GM12878 (cell line): ENCODE measurements around the gene NOD2. TPM values are rescaled to one million over a fixed set of nuclear protein-coding genes. Genes with fewer than 3 reads are reported as not detected.

ENCODE experiments used
- ATAC-seq: fragments of 200-7000 bp; cut with Tn5 transposase; 3 replicates; pipeline ENCODE4 v1.9.1; 2020; ENCODE audit warnings: mild to moderate bottlenecking, moderate library complexity
- BruUV-seq: library from RNA; stranded (reverse); fragments of 400-500 nt; replicated peaks from 2 replicates; lab custom pipeline; 2021; lab: Mats Ljungman, UMichigan
- CTCF ChIA-PET: fragments of 300-600 bp; sonication (Branson Sonifier 250); formaldehyde crosslinking; extraction: SDS; loops from one replicate; lab custom pipeline; 2021; ENCODE audit warnings: inconsistent platforms; lab: Yijun Ruan, JAX
- POLR2A ChIA-PET: fragments of 350-600 bp; formaldehyde crosslinking; extraction: SDS; loops from one replicate; lab custom pipeline; 2021; ENCODE audit warnings: inconsistent platforms; lab: Charles Lee
- RAD21 ChIA-PET: fragments of 300-600 bp; sonication (Branson Sonifier 250); formaldehyde crosslinking; loops from one replicate; lab custom pipeline; 2023; ENCODE audit warnings: antibody characterized with exemption; ENCODE audit not compliant: unreplicated experiment; lab: Charles Lee
- SMC1A ChIA-PET: fragments of 300-600 bp; sonication (Branson Sonifier 250); formaldehyde crosslinking; loops from one replicate; lab custom pipeline; 2023; ENCODE audit not compliant: unreplicated experiment, uncharacterized antibody; lab: Charles Lee
- DNase-seq: peaks from one replicate; pipeline ENCODE4 v3.0.0-alpha.2; 2011; ENCODE audit warnings: low read depth, low spot score
- FAIRE-seq: peaks from 3 replicates; lab custom pipeline; 2011; peaks lifted over from hg19 to GRCh38; lab: Jason Lieb, UNC
- H2AFZ ChIP-seq: 2 replicates; pipeline ENCODE4 v1.6.0; 2011; ENCODE audit warnings: low read depth, low read length, control low read depth; ENCODE audit not compliant: control insufficient read depth
- H3K27ac ChIP-seq: 2 replicates; pipeline ENCODE4 v1.5.1; 2011; ENCODE audit warnings: control low read depth; ENCODE audit not compliant: control insufficient read depth, insufficient read depth
- H3K27me3 ChIP-seq, 2 experiments: replicated peaks in 1 of 2; 2 replicates each; pipeline versions ENCODE4 v1.6.0 to v1.6.1; 2011; ENCODE audit warnings: low read length in 1 of 2; ENCODE audit not compliant: control insufficient read depth in 2 of 2, insufficient read depth in 2 of 2
- H3K36me3 ChIP-seq, 2 experiments: 2 replicates each; pipeline ENCODE4 v1.5.1; 2011; ENCODE audit warnings: low read length in 1 of 2; ENCODE audit not compliant: control insufficient read depth in 2 of 2, insufficient read depth in 2 of 2
- H3K4me1 ChIP-seq: 2 replicates; pipeline ENCODE4 v1.6.1; 2011; ENCODE audit warnings: mild to moderate bottlenecking, low read length, moderate library complexity, mixed read lengths; ENCODE audit not compliant: control insufficient read depth, insufficient read depth
- H3K4me2 ChIP-seq: 2 replicates; pipeline ENCODE4 v1.6.0; 2011; ENCODE audit warnings: control low read depth; ENCODE audit not compliant: control insufficient read depth, insufficient read depth
- H3K4me3 ChIP-seq: fragments of 200-600 bp; sonication (generic); 2 replicates; pipeline ENCODE4 v1.5.1; 2016
- H3K79me2 ChIP-seq: 2 replicates; pipeline ENCODE4 v1.6.0; 2011; ENCODE audit warnings: low read length; ENCODE audit not compliant: control insufficient read depth, insufficient read depth
- H3K9ac ChIP-seq: 2 replicates; pipeline ENCODE4 v1.8.0; 2011; ENCODE audit warnings: low read length, control low read depth, mixed read lengths; ENCODE audit not compliant: control insufficient read depth, insufficient read depth
- H3K9me3 ChIP-seq: replicated peaks from 3 replicates; pipeline ENCODE4 v1.5.1; 2011; ENCODE audit warnings: mild to moderate bottlenecking, low read length; ENCODE audit not compliant: control insufficient read depth, insufficient read depth
- H4K20me1 ChIP-seq: 2 replicates; pipeline ENCODE4 v1.6.0; 2011; ENCODE audit not compliant: control insufficient read depth, insufficient read depth
- MXI1 ChIP-seq: fragments of 150-350 bp; IDR thresholded peaks from 2 replicates; pipeline ENCODE4 v1.6.1; 2011; ENCODE audit warnings: low read depth, mild to moderate bottlenecking, inconsistent platforms, low read length, improper control_type of control experiment
- RFX5 ChIP-seq: IDR thresholded peaks from 2 replicates; pipeline ENCODE4 v1.6.1; 2011; ENCODE audit warnings: low read depth, low read length, improper control_type of control experiment
- RUNX3 ChIP-seq: IDR thresholded peaks from 2 replicates; pipeline ENCODE4 v1.6.1; 2012; ENCODE audit warnings: low read length, inconsistent platforms
- WGBS: methylation state at CpG from one replicate; pipeline ENCODE4 v1.1.6; 2016; ENCODE audit warnings: low lambda C conversion rate; ENCODE audit not compliant: insufficient replicate concordance, insufficient coverage; ENCODE audit errors: missing lambda C conversion rate; 5-methylcytosine and 5-hydroxymethylcytosine counted together
- in situ Hi-C: fragments of 300-500 bp; cut with MboI; formaldehyde crosslinking; loops from 9 replicates; pipeline ENCODE4 v1.14.3; 2018; ENCODE audit warnings: mixed read lengths
- intact Hi-C: fragments of 100-400 bp; cut with micrococcal nuclease; formaldehyde crosslinking; loops from one replicate; pipeline ENCODE4 v1.14.2; 2022; ENCODE audit not compliant: unreplicated experiment
- polyA plus RNA-seq, 11 experiments: library from polyadenylated mRNA; depleted of rRNA in 4 of 11; unstranded in 6 of 11; stranded (reverse) in 5 of 11; fragments of >200 nt; fragmentation: Nextera tagmentation in 4 of 11; fragmentation: Illumina TruSeq in 1 of 11; extraction: Ambion mirVana in 4 of 11; extraction: Trizol in 1 of 11; gene quantifications; 1 replicate in 1 of 11; 2 replicates in 10 of 11; pipeline versions ENCODE4 v1.2.1 to v1.2.3, GENCODE V29; 2011 to 2016; ENCODE audit warnings: inconsistent platforms in 2 of 11, missing spikeins in 2 of 11, low read depth in 1 of 11
- total RNA-seq, 4 experiments: library from RNA; depleted of rRNA in 3 of 4; stranded (reverse); fragments of >200 nt in 3 of 4; fragmentation: Illumina TruSeq in 1 of 4; extraction: Trizol in 1 of 4; gene quantifications; 2 replicates each; pipeline versions ENCODE4 v1.2.1 to v1.2.3, GENCODE V29; 2013 to 2021
- TF ChIP-seq, protein P1 (sequence below): fragments of 450-650 bp; formaldehyde crosslinking; IDR thresholded peaks from 2 replicates; pipeline ENCODE4 v1.4.0; 2020; ENCODE audit warnings: mild to moderate bottlenecking, moderate library complexity
- TF ChIP-seq, protein P2 (sequence below): fragments of 450-650 bp; IDR thresholded peaks from 2 replicates; pipeline ENCODE4 v1.6.1; 2017; ENCODE audit warnings: mild to moderate bottlenecking

Gene NOD2
- total and polyA plus RNA-seq, 10 of the 15 experiments (the other 5 are each of a cell fraction or from before 2014, with no cell fraction given): 1.0 to 18.6 (median 6.7) TPM

DNA sequence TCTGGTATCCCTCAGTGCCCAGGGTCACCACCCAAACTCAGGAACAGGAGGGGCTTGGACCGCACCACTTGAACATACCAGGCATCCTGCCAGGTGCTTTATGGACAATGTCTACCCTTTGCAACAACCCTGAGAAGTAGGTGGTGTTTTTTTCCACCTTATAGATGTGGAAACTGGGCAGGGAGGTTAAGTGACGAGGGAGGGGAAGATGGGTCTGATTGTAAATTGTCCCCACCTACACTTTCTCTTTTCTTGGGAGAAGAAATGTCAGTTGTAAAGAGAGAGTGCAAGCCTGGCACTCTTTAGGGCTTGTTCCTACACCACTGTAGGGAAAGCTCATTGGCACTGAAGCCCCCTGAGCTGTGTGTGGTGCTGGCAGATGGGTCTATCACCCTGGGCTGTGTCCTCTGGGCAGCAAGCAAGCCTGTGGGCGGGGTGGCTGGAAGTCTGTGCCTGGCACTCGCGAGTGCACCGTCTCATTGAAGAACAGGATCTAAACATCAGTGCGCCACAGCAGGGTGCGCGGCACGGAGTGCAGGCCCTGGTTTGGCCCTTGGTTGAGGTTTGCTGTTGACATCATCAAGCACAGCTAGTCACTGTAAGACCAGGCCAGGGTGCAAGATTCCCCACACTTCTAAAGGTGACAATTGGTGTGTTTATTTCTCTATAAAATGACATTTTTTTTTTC, 15.1 kb downstream of the NOD2 start:
- in situ Hi-C loops (no loop called here), intact Hi-C loops (no loop called here)
- ChIA-PET RAD21 (interaction anchor here (0.7 to 1.7 kb wide), 12 partner anchors 9 to 683 kb away, joined by 3 to 9 read pairs (median 4); partner anchors contain the start of genes CNEP1R1 and CYLD), CTCF (interaction anchor here (0.9 to 1.6 kb wide), 10 partner anchors 12 to 98 kb away, joined by 3 to 10 read pairs (median 4); partner anchors contain the start of gene SNX20), POLR2A (interaction anchor here (0.6 to 1.7 kb wide), 8 partner anchors 9 to 434 kb away, joined by 3 to 8 read pairs (median 5); partner anchors contain the start of genes CYLD and SNX20), SMC1A (interaction anchor here (0.9 to 2.1 kb wide), 11 partner anchors 8 to 42 kb away, joined by 3 to 9 read pairs (median 5); partner anchors contain the start of gene CYLD)
- Histone ChIP-seq H3K4me3 (no peak overlapping the region), H3K4me1 (peaks cover 20% of the 10 kb centered on the region), H3K4me2 (no peak overlapping the region), H3K9me3 (peaks cover 11% of the 10 kb centered on the region), H4K20me1 (no peaks in the 10 kb centered on the region), H2AFZ (no peak overlapping the region), H3K27ac (peak overlapping the region; percentile 60; the same call in 1 of the 2 replicates), H3K79me2 (no peaks in the 10 kb centered on the region; the same call in 1 of the 2 replicates), H3K27me3 (no peaks in the 10 kb centered on the region), H3K9ac (no peak overlapping the region), H3K36me3 (peaks cover 0 to 18% of the 10 kb centered on the region in 2 experiments; a peak in 2 of 4 replicates)
- no TSS peak for BruUV-seq
- FAIRE-seq (no peak), ATAC-seq (peak; percentile 13; the same call in 2 of the 3 replicates), DNase-seq (no peak)
- TF ChIP-seq MXI1 (no peak), RFX5 (no peak), RUNX3 (no peak)
- TF ChIP-seq, protein P1, sequence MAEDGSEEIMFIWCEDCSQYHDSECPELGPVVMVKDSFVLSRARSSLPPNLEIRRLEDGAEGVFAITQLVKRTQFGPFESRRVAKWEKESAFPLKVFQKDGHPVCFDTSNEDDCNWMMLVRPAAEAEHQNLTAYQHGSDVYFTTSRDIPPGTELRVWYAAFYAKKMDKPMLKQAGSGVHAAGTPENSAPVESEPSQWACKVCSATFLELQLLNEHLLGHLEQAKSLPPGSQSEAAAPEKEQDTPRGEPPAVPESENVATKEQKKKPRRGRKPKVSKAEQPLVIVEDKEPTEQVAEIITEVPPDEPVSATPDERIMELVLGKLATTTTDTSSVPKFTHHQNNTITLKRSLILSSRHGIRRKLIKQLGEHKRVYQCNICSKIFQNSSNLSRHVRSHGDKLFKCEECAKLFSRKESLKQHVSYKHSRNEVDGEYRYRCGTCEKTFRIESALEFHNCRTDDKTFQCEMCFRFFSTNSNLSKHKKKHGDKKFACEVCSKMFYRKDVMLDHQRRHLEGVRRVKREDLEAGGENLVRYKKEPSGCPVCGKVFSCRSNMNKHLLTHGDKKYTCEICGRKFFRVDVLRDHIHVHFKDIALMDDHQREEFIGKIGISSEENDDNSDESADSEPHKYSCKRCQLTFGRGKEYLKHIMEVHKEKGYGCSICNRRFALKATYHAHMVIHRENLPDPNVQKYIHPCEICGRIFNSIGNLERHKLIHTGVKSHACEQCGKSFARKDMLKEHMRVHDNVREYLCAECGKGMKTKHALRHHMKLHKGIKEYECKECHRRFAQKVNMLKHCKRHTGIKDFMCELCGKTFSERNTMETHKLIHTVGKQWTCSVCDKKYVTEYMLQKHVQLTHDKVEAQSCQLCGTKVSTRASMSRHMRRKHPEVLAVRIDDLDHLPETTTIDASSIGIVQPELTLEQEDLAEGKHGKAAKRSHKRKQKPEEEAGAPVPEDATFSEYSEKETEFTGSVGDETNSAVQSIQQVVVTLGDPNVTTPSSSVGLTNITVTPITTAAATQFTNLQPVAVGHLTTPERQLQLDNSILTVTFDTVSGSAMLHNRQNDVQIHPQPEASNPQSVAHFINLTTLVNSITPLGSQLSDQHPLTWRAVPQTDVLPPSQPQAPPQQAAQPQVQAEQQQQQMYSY (CRISPR knock-in tag): no peak
- TF ChIP-seq, protein P2, sequence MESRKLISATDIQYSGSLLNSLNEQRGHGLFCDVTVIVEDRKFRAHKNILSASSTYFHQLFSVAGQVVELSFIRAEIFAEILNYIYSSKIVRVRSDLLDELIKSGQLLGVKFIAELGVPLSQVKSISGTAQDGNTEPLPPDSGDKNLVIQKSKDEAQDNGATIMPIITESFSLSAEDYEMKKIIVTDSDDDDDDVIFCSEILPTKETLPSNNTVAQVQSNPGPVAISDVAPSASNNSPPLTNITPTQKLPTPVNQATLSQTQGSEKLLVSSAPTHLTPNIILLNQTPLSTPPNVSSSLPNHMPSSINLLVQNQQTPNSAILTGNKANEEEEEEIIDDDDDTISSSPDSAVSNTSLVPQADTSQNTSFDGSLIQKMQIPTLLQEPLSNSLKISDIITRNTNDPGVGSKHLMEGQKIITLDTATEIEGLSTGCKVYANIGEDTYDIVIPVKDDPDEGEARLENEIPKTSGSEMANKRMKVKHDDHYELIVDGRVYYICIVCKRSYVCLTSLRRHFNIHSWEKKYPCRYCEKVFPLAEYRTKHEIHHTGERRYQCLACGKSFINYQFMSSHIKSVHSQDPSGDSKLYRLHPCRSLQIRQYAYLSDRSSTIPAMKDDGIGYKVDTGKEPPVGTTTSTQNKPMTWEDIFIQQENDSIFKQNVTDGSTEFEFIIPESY: peak; percentile 76; the same call in 1 of the 2 replicates
- 90% methylated on average over 10 of the region's 10 CpGs for WGBS
